Fibroblast of the aortic adventitia (primary cell): ENCODE data around the gene ADGRE2. TPM values are rescaled to one million over a fixed set of nuclear protein-coding genes. Genes with fewer than 3 reads are reported as not detected.

Experiments used
- DNase-seq: peaks from one replicate; pipeline ENCODE4 v3.0.0-alpha.2; 2010; ENCODE audit warnings: low read depth
- H3K4me3 ChIP-seq: 2 replicates; pipeline ENCODE4 v1.5.1; 2011; ENCODE audit warnings: low read depth, mild to moderate bottlenecking, control low read depth, low read length, moderate library complexity
- CTCF ChIP-seq: IDR thresholded peaks from 2 replicates; pipeline ENCODE4 v1.5.1; 2011; ENCODE audit warnings: mild to moderate bottlenecking, low read length, control low read depth, inconsistent platforms; ENCODE audit not compliant: insufficient read depth
- total RNA-seq: library from RNA; depleted of rRNA; stranded (reverse); fragments of >200 nt; gene quantifications from 2 replicates; pipeline ENCODE4 v1.2.3, GENCODE V29; 2012; ENCODE audit warnings: low replicate concordance

Gene ADGRE2
- total RNA-seq, 1 donor = 0.09 TPM

- no peak overlapping the region for H3K4me3 ChIP-seq
- no peak for DNase-seq
- TF ChIP-seq CTCF = no peak
Observed at GRCh38 chr19:14722127-14722526, 56.2 kb downstream of the ADGRE2 start.

GRCh38 chr19:14719162-14719561 is 59.2 kb downstream of the ADGRE2 start:
- no peak for DNase-seq

GRCh38 chr19:14718522-14719116 is 59.7 kb downstream of the ADGRE2 start:
- peak; percentile 3 for DNase-seq
- no peak overlapping the region for H3K4me3 ChIP-seq
- no peak for TF ChIP-seq CTCF

More at GRCh38 chr19:14719162-14719561, 59.2 kb downstream of the ADGRE2 start:
- TF ChIP-seq CTCF = no peak
- no peak overlapping the region for H3K4me3 ChIP-seq

GRCh38 chr19:14715841-14716240 is 62.5 kb downstream of the ADGRE2 start:
- H3K4me3 ChIP-seq = no peak overlapping the region
- no peak for DNase-seq
- no peak for TF ChIP-seq CTCF

GRCh38 chr19:14704450-14704849 is 73.9 kb downstream of the ADGRE2 start:
- no peak for TF ChIP-seq CTCF
- H3K4me3 ChIP-seq = no peak overlapping the region
- no peak for DNase-seq

- no peak for DNase-seq
- no peak for TF ChIP-seq CTCF
- no peak overlapping the region for H3K4me3 ChIP-seq
Observed at GRCh38 chr19:14703833-14704232, 74.5 kb downstream of the ADGRE2 start.
